Spleen (tissue), 11 donors: ENCODE measurements around the gene ETS2. TPM values are rescaled to one million over a fixed set of nuclear protein-coding genes. Genes with fewer than 3 reads are reported as not detected.

ENCODE experiments used
- DNase-seq: peaks from one replicate; pipeline ENCODE4 v3.0.0-alpha.2; 2020
- H3K27ac ChIP-seq, 8 donors: fragments of 200-600 bp; sonication (generic) in 7 of 8; 1 replicate in 4 of 8; 2 replicates in 4 of 8; pipeline versions ENCODE4 v1.5.0 to v1.8.0; 2016 to 2021; ENCODE audit warnings: inconsistent platforms in 4 of 8, mild to moderate bottlenecking in 4 of 8, moderate library complexity in 1 of 8
- H3K27me3 ChIP-seq, 7 donors: fragments of 200-600 bp; sonication (generic) in 6 of 7; replicated peaks in 1 of 7; 1 replicate in 4 of 7; 2 replicates in 3 of 7; pipeline versions ENCODE4 v1.5.0 to v1.8.0; 2016 to 2021; ENCODE audit warnings: inconsistent platforms in 3 of 7, mild to moderate bottlenecking in 1 of 7
- H3K36me3 ChIP-seq, 6 donors: fragments of 200-600 bp; sonication (generic) in 5 of 6; 1 replicate in 4 of 6; 2 replicates in 2 of 6; pipeline versions ENCODE4 v1.5.0 to v1.8.0; 2016 to 2021; ENCODE audit warnings: inconsistent platforms in 2 of 6
- H3K4me1 ChIP-seq, 6 donors: fragments of 200-600 bp; sonication (generic) in 5 of 6; 1 replicate in 3 of 6; 2 replicates in 3 of 6; pipeline versions ENCODE4 v1.5.0 to v1.8.0; 2016 to 2021; ENCODE audit warnings: inconsistent platforms in 3 of 6
- H3K4me3 ChIP-seq, 8 donors: fragments of 200-600 bp; sonication (generic) in 7 of 8; 1 replicate in 4 of 8; 2 replicates in 4 of 8; pipeline versions ENCODE4 v1.5.0 to v1.8.0; 2016 to 2021; ENCODE audit warnings: inconsistent platforms in 4 of 8, mild to moderate bottlenecking in 4 of 8, moderate library complexity in 2 of 8
- H3K9me3 ChIP-seq, 8 donors: fragments of 200-600 bp; sonication (generic) in 7 of 8; 1 replicate in 4 of 8; 2 replicates in 4 of 8; pipeline versions ENCODE4 v1.5.0 to v1.8.0; 2016 to 2021; ENCODE audit warnings: inconsistent platforms in 4 of 8
- CTCF ChIP-seq, 11 experiments: fragments of 200-600 bp in 7 of 11; fragments of 450-650 bp in 4 of 11; sonication (generic) in 4 of 11; IDR thresholded peaks in 8 of 11; conservative IDR thresholded peaks in 3 of 11; 1 replicate in 7 of 11; 2 replicates in 4 of 11; pipeline versions ENCODE4 v1.4.0 to v1.8.0; 2016 to 2021; ENCODE audit warnings: antibody characterized with exemption in 11 of 11, inconsistent platforms in 4 of 11, mild to moderate bottlenecking in 1 of 11
- POLR2A ChIP-seq, 3 donors: fragments of 450-650 bp; IDR thresholded peaks; one replicate each; pipeline ENCODE4 v1.5.1; 2017; ENCODE audit warnings: antibody characterized with exemption in 3 of 3, mild to moderate bottlenecking in 1 of 3
- POLR2AphosphoS5 ChIP-seq, 3 donors: sonication (generic); formaldehyde crosslinking; IDR thresholded peaks; one replicate each; pipeline ENCODE4 v1.5.1; 2017; ENCODE audit warnings: antibody characterized with exemption in 3 of 3
- WGBS, 5 donors: extraction: QIAGEN DNeasy Blood & Tissue Kit in 3 of 5; methylation state at CpG; one replicate each; pipeline versions ENCODE4 v1.1.5 to v1.1.7; 2013 to 2018; 5-methylcytosine and 5-hydroxymethylcytosine counted together
- intact Hi-C: fragments of 100-400 bp; cut with DNase I; formaldehyde crosslinking; loops from one replicate; pipeline ENCODE4 v1.15.0; 2023; ENCODE audit warnings: low total_unique reads
- polyA plus RNA-seq, 3 donors: library from polyadenylated mRNA; stranded (reverse); fragments of 200-250 nt; gene quantifications; one replicate each; pipeline ENCODE4 v1.2.1, GENCODE V29; 2013
- total RNA-seq, 7 donors: library from RNA; depleted of rRNA in 3 of 7; stranded (reverse); fragments of >200 nt in 3 of 7; fragmentation: NEBNext Ultra II Directional in 4 of 7; extraction: Animal tissue kit (Norgen Biotek cat#: 25700) in 4 of 7; gene quantifications; one replicate each; pipeline versions ENCODE4 v1.1.0 to v1.2.1, GENCODE V29; 2016 to 2021
- donor health status: healthy with polysubstance abuse.
- donor health status: DM: no; HTN: no; CAD: no; lungs with moderate emphysema.
- donor health status: DM: no; HTN: no; CAD: no.
- donor health status: Bipolar disorder and iron deficiency.
- donor health status: healthy.
- donor health status: DM: no; HTN: no; CAD: no.
- donor health status: DM: yes; HTN: yes; CAD: no.

ETS2 gene
- total and polyA plus RNA-seq, 10 donors = 44.4 to 590 (median 349) TPM

- H3K27ac ChIP-seq = no peak overlapping the region
- peaks cover 0 to 18% (median 3%) of the 10 kb centered on the region in 6 donors for H3K4me1 ChIP-seq
- TF ChIP-seq CTCF (IDR thresholded peaks at IDR 0.05 in 8 of 11, conservative IDR thresholded peaks at IDR 0.05 in 3 of 11) = no peak
- TF ChIP-seq POLR2AphosphoS5 (IDR thresholded peaks at IDR 0.05) = no peak
- TF ChIP-seq POLR2A (IDR thresholded peaks at IDR 0.05) = no peak
- 49 to 74% (median 54%) methylated on average over 6 of the region's 6 CpGs for WGBS, 5 donors
- H3K36me3 ChIP-seq = no peaks in the 10 kb centered on the region
- intact Hi-C loops = no loop called here
- DNase-seq = no peak
- H3K9me3 ChIP-seq = no peaks in the 10 kb centered on the region
- no peak overlapping the region for H3K4me3 ChIP-seq
- peaks cover 0 to 15% (median 0%) of the 10 kb centered on the region in 7 donors for H3K27me3 ChIP-seq
These were observed 44.0 kb downstream of the ETS2 start for GRCh38 chr21:38849776-38850175.

GRCh38 chr21:38850277-38850951 is 44.7 kb downstream of the ETS2 start:
- peaks cover 0 to 18% (median 3%) of the 10 kb centered on the region in 6 donors for H3K4me1 ChIP-seq
- no peak overlapping the region for H3K4me3 ChIP-seq
- no peaks in the 10 kb centered on the region for H3K9me3 ChIP-seq
- TF ChIP-seq CTCF (IDR thresholded peaks at IDR 0.05 in 8 of 11, conservative IDR thresholded peaks at IDR 0.05 in 3 of 11) (no peak), POLR2A (IDR thresholded peaks at IDR 0.05) (no peak), POLR2AphosphoS5 (IDR thresholded peaks at IDR 0.05) (no peak)
- WGBS, 5 donors = 79 to 88% (median 84%) methylated on average over 6 of the region's 6 CpGs
- DNase-seq = no peak
- H3K27ac ChIP-seq = peak overlapping the region in 1 of 8 donors; percentile 48
- H3K27me3 ChIP-seq = peaks cover 0 to 15% (median 0%) of the 10 kb centered on the region in 7 donors
- intact Hi-C loops = no loop called here
- H3K36me3 ChIP-seq = no peaks in the 10 kb centered on the region

GRCh38 chr21:38851101-38851500 is 45.4 kb downstream of the ETS2 start:
- H3K27me3 ChIP-seq = peaks cover 0 to 15% (median 0%) of the 10 kb centered on the region in 7 donors
- no peaks in the 10 kb centered on the region for H3K36me3 ChIP-seq
- intact Hi-C loops = no loop called here
- H3K4me3 ChIP-seq = no peak overlapping the region
- no peaks in the 10 kb centered on the region for H3K9me3 ChIP-seq
- no peak for TF ChIP-seq POLR2AphosphoS5 (IDR thresholded peaks at IDR 0.05)
- TF ChIP-seq CTCF (IDR thresholded peaks at IDR 0.05 in 8 of 11, conservative IDR thresholded peaks at IDR 0.05 in 3 of 11) = no peak
- no peak for TF ChIP-seq POLR2A (IDR thresholded peaks at IDR 0.05)
- DNase-seq = no peak
- 94 to 100% (median 100%) methylated on average over 1 of the region's 1 CpG for WGBS, 5 donors
- peak overlapping the region in 1 of 8 donors; percentile 48 for H3K27ac ChIP-seq
- H3K4me1 ChIP-seq = peaks cover 0 to 18% (median 3%) of the 10 kb centered on the region in 6 donors

- Histone ChIP-seq H3K27me3 (peaks cover 0 to 15% (median 0%) of the 10 kb centered on the region in 7 donors), H3K27ac (no peak overlapping the region), H3K9me3 (no peaks in the 10 kb centered on the region), H3K4me3 (no peak overlapping the region), H3K4me1 (peaks cover 0 to 18% (median 2%) of the 10 kb centered on the region in 6 donors), H3K36me3 (no peaks in the 10 kb centered on the region)
- TF ChIP-seq POLR2A (IDR thresholded peaks at IDR 0.05) = no peak
- no peak for DNase-seq
- intact Hi-C loops = no loop called here
- WGBS, 5 donors = 84 to 95% (median 89%) methylated on average over 3 of the region's 3 CpGs
These were observed 46.5 kb downstream of the ETS2 start for GRCh38 chr21:38852278-38852677.
